Naive B cell (primary cell): Measurements from ENCODE around the gene CDK14. TPM values are rescaled to one million over a fixed set of nuclear protein-coding genes. Genes with fewer than 3 reads are reported as not detected.

Experiments
- ATAC-seq, 2 donors: fragments of 150-1000 bp; cut with Tn5 transposase; 2 replicates each; pipeline ENCODE4 v1.10.0; 2021; ENCODE audit warnings: low read depth in 2 of 2, mild to moderate bottlenecking in 2 of 2, moderate library complexity in 2 of 2
- DNase-seq: peaks from one replicate; pipeline ENCODE4 v3.0.0; 2022
- H3K27ac Mint-ChIP-seq, 6 donors: one replicate each; pipeline ENCODE4 v1.8.0; 2020 to 2022; ENCODE audit warnings: mild to moderate bottlenecking in 6 of 6, mixed read lengths in 6 of 6, moderate library complexity in 5 of 6, inconsistent platforms in 2 of 6
- H3K27me3 Mint-ChIP-seq, 3 donors: one replicate each; pipeline ENCODE4 v1.8.0; 2021 to 2022; ENCODE audit warnings: mixed read lengths in 3 of 3, mild to moderate bottlenecking in 1 of 3
- H3K36me3 Mint-ChIP-seq, 2 donors: one replicate each; pipeline ENCODE4 v1.8.0; 2020 to 2022; ENCODE audit warnings: mixed read lengths in 2 of 2, inconsistent platforms in 1 of 2, mild to moderate bottlenecking in 1 of 2
- H3K4me1 Mint-ChIP-seq, 3 donors: one replicate each; pipeline ENCODE4 v1.8.0; 2020 to 2022; ENCODE audit warnings: mixed read lengths in 3 of 3, inconsistent platforms in 1 of 3, mild to moderate bottlenecking in 1 of 3, moderate library complexity in 1 of 3
- H3K4me3 Mint-ChIP-seq, 8 donors: one replicate each; pipeline ENCODE4 v1.8.0; 2020 to 2022; ENCODE audit warnings: mild to moderate bottlenecking in 8 of 8, mixed read lengths in 8 of 8, moderate library complexity in 8 of 8, inconsistent platforms in 2 of 8
- H3K9me3 Mint-ChIP-seq, 7 donors: one replicate each; pipeline ENCODE4 v1.8.0; 2020 to 2022; ENCODE audit warnings: mixed read lengths in 7 of 7, mild to moderate bottlenecking in 5 of 7, inconsistent platforms in 2 of 7, moderate library complexity in 1 of 7
- polyA plus RNA-seq, 6 donors: library from polyadenylated mRNA; unstranded; fragments of 300-500 nt; fragmentation: Illumina TruSeq; gene quantifications; one replicate each; pipeline ENCODE4 v1.2.3, GENCODE V29; 2021; ENCODE audit warnings: low read depth in 6 of 6

The CDK14 gene
- polyA plus RNA-seq, 6 donors from 2014 or later: 22.8 to 55.5 (median 42.3) TPM

DNA sequence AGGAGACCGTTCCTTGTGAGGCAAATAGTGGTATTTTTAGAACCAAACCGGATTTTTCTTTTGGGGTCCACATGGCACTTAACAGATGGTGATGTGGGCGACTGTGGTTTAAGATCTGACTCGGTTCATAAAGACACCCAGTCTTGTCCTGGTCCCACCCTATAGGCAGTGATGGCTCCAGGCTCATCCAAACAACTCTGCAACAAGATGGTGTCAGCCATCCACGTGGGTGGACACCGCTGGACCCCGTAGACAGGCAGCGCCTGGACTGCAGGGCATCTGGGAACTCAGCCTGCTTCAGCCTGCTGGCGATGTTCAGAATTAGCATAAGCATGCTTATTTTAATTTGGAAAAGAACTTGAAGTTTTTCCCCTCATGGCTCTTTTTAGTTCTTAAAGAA is 409.7 kb downstream of the CDK14 start:
- ATAC-seq: no peak
- peaks cover 0 to 19% (median 8%) of the 10 kb centered on the region in 3 donors for H3K4me1 Mint-ChIP-seq
- H3K4me3 Mint-ChIP-seq: no peak overlapping the region
- peaks cover 15 to 22% of the 10 kb centered on the region in 2 donors for H3K36me3 Mint-ChIP-seq
- H3K27ac Mint-ChIP-seq: no peak overlapping the region
- no peaks in the 10 kb centered on the region for H3K9me3 Mint-ChIP-seq
- no peak for DNase-seq
- H3K27me3 Mint-ChIP-seq: no peaks in the 10 kb centered on the region

DNA sequence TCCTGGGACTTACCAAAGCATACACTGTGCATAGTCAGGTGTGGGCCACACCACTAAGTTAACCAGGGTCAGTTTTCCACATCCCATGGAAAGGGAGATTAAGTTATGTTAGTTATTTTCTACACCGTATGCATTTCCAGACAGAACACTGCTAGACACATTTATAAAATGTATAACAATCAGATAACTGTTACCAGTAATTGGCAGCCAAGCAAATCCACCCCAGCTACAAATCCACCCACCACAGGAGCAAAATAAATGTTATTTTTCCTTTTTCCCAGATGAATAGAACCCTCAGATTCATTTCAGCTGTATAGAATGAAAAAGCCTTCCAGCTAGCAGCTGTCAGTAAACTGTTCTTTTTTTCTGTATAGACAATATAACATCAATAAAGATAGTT is 411.2 kb downstream of the CDK14 start:
- peaks cover 0 to 3% (median 0%) of the 10 kb centered on the region in 7 donors for H3K9me3 Mint-ChIP-seq
- H3K27ac Mint-ChIP-seq: peak overlapping the region in 1 of 6 donors; percentile 33
- H3K36me3 Mint-ChIP-seq: peaks cover 5 to 22% of the 10 kb centered on the region in 2 donors
- ATAC-seq: no peak
- no peak overlapping the region for H3K4me3 Mint-ChIP-seq
- DNase-seq: no peak
- peaks cover 1 to 26% (median 11%) of the 10 kb centered on the region in 3 donors for H3K4me1 Mint-ChIP-seq
- no peaks in the 10 kb centered on the region for H3K27me3 Mint-ChIP-seq

DNA sequence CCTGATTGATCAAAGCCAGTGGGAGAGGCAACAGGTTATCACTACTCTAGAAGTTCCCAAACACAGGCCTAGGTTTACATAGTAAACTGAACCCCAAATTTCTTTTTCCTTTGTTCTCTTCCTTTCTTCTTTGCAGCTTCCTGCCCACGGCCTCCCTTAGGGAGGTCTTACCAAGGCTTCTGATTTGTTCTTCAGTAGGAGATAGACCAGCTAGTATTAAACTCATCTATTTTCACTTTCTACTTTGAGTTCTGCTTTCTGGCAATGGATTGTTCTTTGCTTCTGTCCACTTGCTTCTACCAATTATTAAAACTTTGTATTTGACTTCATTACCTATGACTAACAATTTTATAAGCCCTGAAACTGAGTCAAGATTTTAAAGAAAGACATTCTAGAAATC is 417.0 kb downstream of the CDK14 start:
- no peaks in the 10 kb centered on the region for H3K36me3 Mint-ChIP-seq
- H3K27me3 Mint-ChIP-seq: no peaks in the 10 kb centered on the region
- peaks cover 0 to 4% (median 0%) of the 10 kb centered on the region in 7 donors for H3K9me3 Mint-ChIP-seq
- peak overlapping the region in 4 of 8 donors; percentile 25 to 72 (median 65) for H3K4me3 Mint-ChIP-seq
- H3K4me1 Mint-ChIP-seq: peaks cover 11 to 32% (median 24%) of the 10 kb centered on the region in 3 donors
- peak overlapping the region in 4 of 6 donors; percentile 25 to 67 (median 55) for H3K27ac Mint-ChIP-seq
- DNase-seq (no peak), ATAC-seq (peak in 1 of 2 donors; percentile 71)

DNA sequence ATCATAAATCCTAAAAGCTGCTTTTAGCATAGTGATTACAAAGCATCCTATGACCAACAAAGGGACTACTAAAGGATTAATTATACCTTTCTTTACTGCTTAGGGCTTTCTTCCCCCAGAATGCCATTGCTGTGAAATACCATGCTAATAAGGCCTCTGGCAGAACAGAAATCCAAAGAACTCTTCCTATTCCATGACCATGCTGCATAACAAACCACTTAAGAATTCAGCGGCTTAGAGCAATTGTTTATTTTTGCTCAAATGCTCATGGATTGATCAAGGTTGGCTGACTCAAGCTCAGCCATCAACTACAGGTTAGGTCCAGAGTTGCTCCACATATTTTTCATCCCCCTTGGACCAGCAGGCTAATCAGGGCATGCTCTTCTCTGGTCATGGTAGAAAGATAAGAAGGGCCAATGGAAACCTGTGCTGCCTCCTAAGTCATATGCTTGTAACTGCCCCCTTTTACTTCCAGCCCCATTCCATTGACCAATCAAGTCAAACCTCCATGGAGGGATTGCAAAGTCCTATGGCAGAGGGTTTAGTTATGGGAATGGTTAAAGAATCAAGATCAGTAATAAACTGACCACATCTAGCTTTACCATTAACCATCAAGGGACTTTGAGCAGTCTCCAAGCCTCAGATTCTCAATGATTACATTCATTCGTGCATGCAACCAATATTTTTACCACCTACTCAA is 423.7 kb downstream of the CDK14 start:
- DNase-seq (no peak), ATAC-seq (no peak)
- Mint-ChIP-seq H3K27ac (no peak overlapping the region), H3K9me3 (peaks cover 0 to 3% (median 0%) of the 10 kb centered on the region in 7 donors), H3K4me1 (peaks cover 0 to 12% (median 0%) of the 10 kb centered on the region in 3 donors), H3K36me3 (peaks cover 9 to 15% of the 10 kb centered on the region in 2 donors), H3K4me3 (no peak overlapping the region), H3K27me3 (no peaks in the 10 kb centered on the region)

GRCh38 chr7:91020636-91021385 is 424.7 kb downstream of the CDK14 start:
- Mint-ChIP-seq H3K36me3 (peaks cover 9 to 15% of the 10 kb centered on the region in 2 donors), H3K4me3 (no peak overlapping the region), H3K27me3 (no peaks in the 10 kb centered on the region), H3K4me1 (peaks cover 0 to 8% (median 0%) of the 10 kb centered on the region in 3 donors), H3K27ac (no peak overlapping the region), H3K9me3 (peaks cover 0 to 3% (median 0%) of the 10 kb centered on the region in 7 donors)
- DNase-seq (no peak), ATAC-seq (no peak)

GRCh38 chr7:91021956-91022355 is 425.8 kb downstream of the CDK14 start:
- Mint-ChIP-seq H3K4me3 (no peak overlapping the region), H3K27ac (no peak overlapping the region), H3K27me3 (no peaks in the 10 kb centered on the region), H3K4me1 (peaks cover 0 to 6% (median 0%) of the 10 kb centered on the region in 3 donors), H3K9me3 (peaks cover 0 to 3% (median 0%) of the 10 kb centered on the region in 7 donors), H3K36me3 (peaks cover 9 to 15% of the 10 kb centered on the region in 2 donors)
- DNase-seq (no peak), ATAC-seq (no peak)

- H3K4me3 Mint-ChIP-seq: no peak overlapping the region
- no peak for ATAC-seq
- no peaks in the 10 kb centered on the region for H3K27me3 Mint-ChIP-seq
Measured at GRCh38 chr7:91025906-91026390, 429.8 kb downstream of the CDK14 start.

GRCh38 chr7:91029688-91030087 is 433.6 kb downstream of the CDK14 start:
- no peaks in the 10 kb centered on the region for H3K27me3 Mint-ChIP-seq
- H3K4me3 Mint-ChIP-seq: no peak overlapping the region
- peaks cover 14 to 20% of the 10 kb centered on the region in 2 donors for H3K36me3 Mint-ChIP-seq
- H3K4me1 Mint-ChIP-seq: peaks cover 9 to 14% (median 11%) of the 10 kb centered on the region in 3 donors
- H3K9me3 Mint-ChIP-seq: peaks cover 0 to 8% (median 4%) of the 10 kb centered on the region in 7 donors
- DNase-seq (no peak), ATAC-seq (no peak)
- no peak overlapping the region for H3K27ac Mint-ChIP-seq

More at GRCh38 chr7:91025906-91026390, 429.8 kb downstream of the CDK14 start:
- peaks cover 0 to 8% (median 4%) of the 10 kb centered on the region in 7 donors for H3K9me3 Mint-ChIP-seq
- H3K27ac Mint-ChIP-seq: peak overlapping the region in 2 of 6 donors; percentile 13 to 59
- DNase-seq: no peak
- H3K36me3 Mint-ChIP-seq: peaks cover 11 to 20% of the 10 kb centered on the region in 2 donors
- H3K4me1 Mint-ChIP-seq: peaks cover 7 to 14% (median 11%) of the 10 kb centered on the region in 3 donors

GRCh38 chr7:91030680-91031380 is 434.7 kb downstream of the CDK14 start:
- H3K27me3 Mint-ChIP-seq: no peaks in the 10 kb centered on the region
- H3K4me1 Mint-ChIP-seq: peaks cover 9 to 14% (median 11%) of the 10 kb centered on the region in 3 donors
- peak overlapping the region in 1 of 6 donors; percentile 75 for H3K27ac Mint-ChIP-seq
- H3K4me3 Mint-ChIP-seq: no peak overlapping the region
- H3K36me3 Mint-ChIP-seq: peaks cover 14 to 20% of the 10 kb centered on the region in 2 donors
- no peak for DNase-seq
- H3K9me3 Mint-ChIP-seq: peaks cover 0 to 8% (median 4%) of the 10 kb centered on the region in 7 donors
- no peak for ATAC-seq

DNA sequence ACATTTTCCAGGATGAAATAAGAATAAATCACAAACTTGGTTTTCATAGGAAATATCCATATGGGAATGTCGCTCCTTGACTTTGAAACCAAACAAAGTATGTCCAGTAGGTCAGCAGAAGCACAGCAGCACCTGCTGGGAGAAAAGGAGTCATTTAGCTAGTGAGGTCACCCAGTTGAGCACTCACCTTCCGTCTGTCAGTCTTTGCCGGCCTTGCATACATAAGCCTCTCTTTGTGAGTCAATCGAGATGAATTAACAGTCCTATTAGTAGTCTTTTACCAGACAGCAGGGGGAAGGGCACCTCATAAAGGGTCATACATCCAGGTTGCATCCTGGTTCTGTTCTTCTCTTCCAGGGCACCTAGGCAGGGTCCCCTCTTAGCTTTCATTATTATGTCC is 435.6 kb downstream of the CDK14 start:
- ATAC-seq (no peak), DNase-seq (no peak)
- Mint-ChIP-seq H3K9me3 (peaks cover 0 to 8% (median 4%) of the 10 kb centered on the region in 7 donors), H3K27ac (peak overlapping the region in 2 of 6 donors; percentile 11 to 22), H3K4me3 (no peak overlapping the region), H3K4me1 (peaks cover 9 to 14% (median 11%) of the 10 kb centered on the region in 3 donors), H3K27me3 (no peaks in the 10 kb centered on the region), H3K36me3 (peaks cover 14 to 20% of the 10 kb centered on the region in 2 donors)

GRCh38 chr7:91033574-91033973 is 437.5 kb downstream of the CDK14 start:
- no peaks in the 10 kb centered on the region for H3K27me3 Mint-ChIP-seq
- peaks cover 7 to 10% (median 9%) of the 10 kb centered on the region in 3 donors for H3K4me1 Mint-ChIP-seq
- DNase-seq: no peak
- peak overlapping the region in 1 of 6 donors; percentile 4 for H3K27ac Mint-ChIP-seq
- peaks cover 12 to 16% of the 10 kb centered on the region in 2 donors for H3K36me3 Mint-ChIP-seq
- no peak overlapping the region for H3K4me3 Mint-ChIP-seq
- no peak for ATAC-seq
- H3K9me3 Mint-ChIP-seq: peaks cover 0 to 8% (median 3%) of the 10 kb centered on the region in 7 donors

DNA sequence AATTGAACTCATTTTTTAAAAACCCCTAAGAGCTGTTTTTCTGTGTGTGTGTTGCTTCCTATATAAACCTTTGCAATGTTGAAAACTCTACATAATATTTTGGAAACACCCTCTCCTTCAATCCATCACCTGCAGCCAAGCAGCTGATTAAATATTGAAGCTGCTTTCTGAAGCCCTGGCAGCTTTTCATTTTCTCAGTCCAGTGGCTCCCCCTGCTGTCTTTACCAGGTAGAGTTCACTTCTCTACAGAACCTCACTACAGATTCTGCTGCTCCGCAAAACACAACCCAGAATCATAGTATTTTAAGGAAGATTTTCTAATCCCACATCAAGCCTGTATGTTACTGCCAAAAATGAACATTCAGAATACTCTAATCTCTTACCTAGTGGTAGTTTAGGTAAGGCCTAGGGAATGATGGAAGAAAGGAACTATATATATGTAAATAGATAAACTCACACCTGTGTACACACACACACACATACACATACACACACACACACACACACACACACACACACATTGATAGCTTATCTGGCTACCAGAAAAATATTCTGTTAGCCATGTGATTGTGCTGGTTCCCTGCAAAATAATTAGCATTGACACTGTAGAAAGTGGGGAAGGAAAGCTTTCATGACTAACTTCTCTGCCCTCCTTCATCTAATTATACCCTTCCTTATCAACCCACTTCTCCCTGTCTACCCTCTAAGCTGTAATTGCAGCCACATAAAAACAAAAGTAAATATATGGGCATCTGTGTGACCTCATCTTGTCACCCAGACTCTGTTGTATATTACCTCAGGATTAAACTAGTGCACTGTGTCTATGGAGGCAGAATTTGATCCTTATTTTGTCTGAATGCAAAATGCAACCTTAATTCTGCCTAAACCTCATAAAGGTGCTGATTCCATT is 438.6 kb downstream of the CDK14 start:
- ATAC-seq (peak in 1 of 2 donors; percentile 52), DNase-seq (peak; percentile 32)
- H3K4me3 Mint-ChIP-seq: no peak overlapping the region
- peak overlapping the region in 2 of 6 donors; percentile 24 to 78 for H3K27ac Mint-ChIP-seq
- H3K36me3 Mint-ChIP-seq: peaks cover 19 to 24% of the 10 kb centered on the region in 2 donors
- H3K9me3 Mint-ChIP-seq: peaks cover 0 to 1% (median 1%) of the 10 kb centered on the region in 7 donors
- H3K4me1 Mint-ChIP-seq: peaks cover 7 to 14% (median 8%) of the 10 kb centered on the region in 3 donors
- H3K27me3 Mint-ChIP-seq: no peaks in the 10 kb centered on the region
